Thymus (tissue), 11 donors: Measurements from ENCODE around the gene ATP10A. TPM values are rescaled to one million over a fixed set of nuclear protein-coding genes. Genes with fewer than 3 reads are reported as not detected.

Source experiments
- DNase-seq, 9 donors: peaks; one replicate each; pipeline ENCODE4 v3.0.0-alpha.2; 2013; ENCODE audit warnings: low spot score in 9 of 9, low read depth in 6 of 9, missing footprints in 1 of 9
- H3K27ac ChIP-seq, 2 donors: one replicate each; pipeline ENCODE4 v1.5.1; 2013; ENCODE audit warnings: control low read depth in 1 of 2, low read depth in 1 of 2, low read length in 1 of 2, mild to moderate bottlenecking in 1 of 2, moderate library complexity in 1 of 2
- H3K27me3 ChIP-seq, 2 donors: one replicate each; pipeline ENCODE4 v1.5.1; 2013; ENCODE audit warnings: low read length in 1 of 2; ENCODE audit not compliant: control insufficient read depth in 2 of 2, insufficient read depth in 1 of 2
- H3K36me3 ChIP-seq, 2 donors: one replicate each; pipeline ENCODE4 v1.5.1; 2013; ENCODE audit warnings: low read length in 1 of 2, mild to moderate bottlenecking in 1 of 2, moderate library complexity in 1 of 2; ENCODE audit not compliant: control insufficient read depth in 2 of 2, insufficient read depth in 2 of 2
- H3K4me1 ChIP-seq, 2 donors: one replicate each; pipeline ENCODE4 v1.5.1; 2013; ENCODE audit warnings: low read length in 2 of 2; ENCODE audit not compliant: control insufficient read depth in 2 of 2, insufficient read depth in 2 of 2
- H3K4me3 ChIP-seq, 2 donors: one replicate each; pipeline ENCODE4 v1.5.1; 2013; ENCODE audit warnings: low read length in 2 of 2, control low read depth in 1 of 2, mild to moderate bottlenecking in 1 of 2
- H3K9me3 ChIP-seq, 2 donors: one replicate each; pipeline ENCODE4 v1.5.1; 2013; ENCODE audit warnings: low read length in 1 of 2, mild to moderate bottlenecking in 1 of 2; ENCODE audit not compliant: control insufficient read depth in 2 of 2, insufficient read depth in 1 of 2
- WGBS: extraction: QIAGEN DNeasy Blood & Tissue Kit; methylation state at CpG from one replicate; pipeline ENCODE4 v1.1.7; 2013; 5-methylcytosine and 5-hydroxymethylcytosine counted together
- polyA plus RNA-seq: library from polyadenylated mRNA; stranded (reverse); fragments of 200-250 nt; gene quantifications from one replicate; pipeline ENCODE4 v1.2.3, GENCODE V29; 2013
- total RNA-seq: library from RNA; stranded (reverse); fragments of 120-200 nt; gene quantifications from one replicate; pipeline ENCODE4 v1.2.4, GENCODE V29; 2013
- donor health status: healthy.

The ATP10A gene
- total and polyA plus RNA-seq, 2 donors, result 2.4 to 2.6 TPM

DNA sequence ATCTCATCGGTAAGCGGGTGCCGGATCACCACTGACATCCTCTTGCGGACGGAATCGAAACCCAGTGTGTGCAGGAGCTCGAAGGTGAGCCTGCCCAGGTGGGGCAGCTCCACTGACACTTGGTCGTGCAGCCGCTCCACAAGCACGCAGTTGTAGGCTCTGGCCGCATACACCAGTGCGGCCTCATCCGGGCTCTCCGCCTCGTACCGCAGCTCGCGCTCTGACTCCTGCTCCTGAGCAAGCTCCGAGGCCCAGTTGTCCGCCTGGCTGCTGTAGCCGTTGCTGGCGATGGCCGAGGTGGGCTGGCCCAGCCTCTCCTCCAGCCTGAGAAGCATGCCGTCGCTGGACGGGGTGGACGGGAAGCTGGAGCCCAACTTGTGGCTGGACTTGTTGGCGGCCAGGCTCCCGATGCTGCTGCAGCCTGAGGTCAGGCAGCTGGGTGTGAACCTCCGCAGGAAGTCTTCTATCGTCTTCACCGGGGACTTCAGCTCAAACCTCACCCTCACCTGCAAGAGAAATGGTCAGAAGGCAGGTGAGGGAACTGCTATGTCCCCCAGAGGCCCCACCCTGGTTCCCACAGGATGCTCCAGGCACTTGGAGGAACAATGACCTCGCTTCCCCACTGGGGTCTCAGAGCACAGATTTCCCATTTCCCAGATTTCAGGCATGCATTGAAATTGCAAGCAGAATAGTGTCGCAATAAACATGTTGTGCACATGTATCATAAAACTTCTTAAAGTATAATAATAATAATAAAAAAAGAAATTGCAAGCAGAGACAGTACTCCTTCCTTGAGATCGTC, 149.2 kb downstream of the ATP10A start:
- no peaks in the 10 kb centered on the region for H3K9me3 ChIP-seq
- H3K4me1 ChIP-seq, result no peaks in the 10 kb centered on the region
- no peak overlapping the region for H3K4me3 ChIP-seq
- DNase-seq, result no peak
- no peaks in the 10 kb centered on the region for H3K36me3 ChIP-seq
- 97% methylated on average over 35 of the region's 35 CpGs for WGBS
- no peaks in the 10 kb centered on the region for H3K27me3 ChIP-seq
- no peak overlapping the region for H3K27ac ChIP-seq

DNA sequence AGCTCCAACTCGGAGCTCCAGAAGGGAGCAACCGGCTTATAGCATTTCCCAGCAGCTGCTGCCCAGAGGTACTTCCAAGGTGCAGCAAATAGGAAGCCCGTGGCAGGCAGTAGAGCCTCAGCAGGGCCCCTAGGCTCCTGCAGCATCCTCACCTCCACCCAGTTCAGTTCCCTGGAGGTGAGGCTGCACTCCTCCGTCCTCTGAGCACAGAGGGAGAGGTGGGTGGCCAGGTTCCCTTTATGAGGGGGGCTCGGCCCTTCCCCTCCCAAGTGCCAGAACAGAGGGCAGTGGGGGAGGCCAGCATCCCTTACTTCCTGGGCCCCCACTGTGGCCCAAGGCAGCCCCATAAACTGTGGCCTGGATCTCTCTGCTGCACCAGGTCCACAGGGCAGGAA, 150.2 kb downstream of the ATP10A start:
- WGBS, result 87% methylated on average over 5 of the region's 5 CpGs
- no peaks in the 10 kb centered on the region for H3K9me3 ChIP-seq
- DNase-seq, result no peak
- no peak overlapping the region for H3K27ac ChIP-seq
- H3K4me3 ChIP-seq, result no peak overlapping the region
- no peaks in the 10 kb centered on the region for H3K27me3 ChIP-seq
- H3K36me3 ChIP-seq, result no peaks in the 10 kb centered on the region
- H3K4me1 ChIP-seq, result no peaks in the 10 kb centered on the region

DNA sequence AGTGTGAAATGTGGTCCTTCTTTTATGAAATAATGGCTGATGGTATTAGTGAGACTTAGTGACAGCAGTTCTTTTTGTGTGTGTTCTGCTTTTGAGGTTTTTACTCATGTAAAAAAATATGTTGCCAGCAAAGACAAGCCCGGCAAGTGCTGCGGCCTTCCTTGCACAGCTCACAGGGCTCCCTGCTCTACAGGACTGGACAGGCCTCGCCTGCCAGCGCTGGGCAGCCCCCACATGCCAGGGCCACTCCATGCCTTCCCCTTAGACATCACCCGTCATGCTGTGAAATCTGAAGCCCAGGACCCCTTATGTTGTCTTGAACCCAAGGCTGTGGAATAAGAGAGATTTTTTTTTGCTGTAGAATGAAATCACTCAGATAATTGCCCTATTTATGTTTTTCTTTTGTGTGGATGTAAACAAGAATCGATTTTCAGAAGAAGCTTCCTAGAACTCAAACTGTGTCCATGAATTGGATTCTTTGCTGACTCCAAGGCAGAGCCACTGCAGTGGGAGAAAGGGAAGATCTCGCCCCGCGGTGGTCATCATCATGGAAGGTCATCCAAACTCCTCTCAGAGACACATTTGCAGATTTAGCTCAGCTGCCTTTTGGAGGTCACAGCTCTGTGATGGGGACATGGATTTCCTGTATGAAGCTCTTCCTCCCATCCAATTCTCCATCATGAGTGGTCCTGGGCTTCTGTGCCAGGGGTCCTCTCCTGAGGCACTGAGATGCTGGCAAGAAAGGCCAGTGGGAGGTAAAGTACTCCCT, 150.8 kb downstream of the ATP10A start:
- 92% methylated on average over 9 of the region's 9 CpGs for WGBS
- no peak for DNase-seq
- no peaks in the 10 kb centered on the region for H3K27me3 ChIP-seq
- H3K36me3 ChIP-seq, result no peaks in the 10 kb centered on the region
- no peak overlapping the region for H3K4me3 ChIP-seq
- no peak overlapping the region for H3K27ac ChIP-seq
- no peaks in the 10 kb centered on the region for H3K9me3 ChIP-seq
- no peaks in the 10 kb centered on the region for H3K4me1 ChIP-seq

DNA sequence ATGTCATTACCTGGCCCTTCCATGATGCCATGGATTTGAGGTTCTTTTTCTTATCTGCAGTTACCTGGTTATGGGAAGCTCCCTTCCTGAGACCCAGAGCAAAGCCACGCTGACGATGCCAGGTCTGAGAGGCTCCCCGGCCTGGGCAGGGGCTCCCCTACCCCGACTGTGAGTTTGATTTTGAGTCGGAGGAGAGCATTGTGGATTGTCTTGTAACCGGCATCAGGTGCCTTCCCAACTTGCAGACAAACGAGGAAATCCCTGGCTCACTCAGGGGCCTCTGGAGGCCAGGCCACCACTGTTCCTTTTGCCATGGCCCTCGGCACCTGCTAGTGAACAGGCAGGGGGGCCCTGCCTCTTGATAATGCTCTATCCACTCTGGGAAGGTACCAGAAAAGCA, 151.4 kb downstream of the ATP10A start:
- Histone ChIP-seq H3K36me3 (no peaks in the 10 kb centered on the region), H3K4me3 (no peak overlapping the region), H3K27ac (no peak overlapping the region), H3K4me1 (no peaks in the 10 kb centered on the region), H3K9me3 (no peaks in the 10 kb centered on the region), H3K27me3 (no peaks in the 10 kb centered on the region)
- no peak for DNase-seq
- 95% methylated on average over 8 of the region's 8 CpGs for WGBS

DNA sequence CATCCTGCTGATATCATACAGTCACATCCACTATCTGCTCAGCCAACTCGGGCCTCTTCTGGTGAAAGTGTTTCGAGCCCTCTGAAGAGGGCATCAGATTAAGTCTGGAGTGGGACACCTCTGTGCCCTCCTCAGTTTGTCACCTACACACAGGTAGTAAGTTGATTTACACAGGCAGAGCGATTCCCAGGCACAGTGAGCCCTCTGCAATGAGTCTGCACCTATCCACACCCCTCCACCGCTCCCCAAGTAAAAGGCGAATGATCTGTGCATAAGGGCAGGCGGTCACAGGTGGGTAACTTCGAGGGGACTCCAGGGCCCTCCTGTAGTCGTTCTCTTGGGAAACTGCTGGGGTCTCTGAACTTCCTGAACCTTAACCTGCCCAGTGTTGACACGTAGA, 152.0 kb downstream of the ATP10A start:
- Histone ChIP-seq H3K9me3 (no peaks in the 10 kb centered on the region), H3K27me3 (no peaks in the 10 kb centered on the region), H3K27ac (no peak overlapping the region), H3K4me3 (no peak overlapping the region), H3K36me3 (no peaks in the 10 kb centered on the region), H3K4me1 (no peaks in the 10 kb centered on the region)
- 83% methylated on average over 9 of the region's 9 CpGs for WGBS
- no peak for DNase-seq

DNA sequence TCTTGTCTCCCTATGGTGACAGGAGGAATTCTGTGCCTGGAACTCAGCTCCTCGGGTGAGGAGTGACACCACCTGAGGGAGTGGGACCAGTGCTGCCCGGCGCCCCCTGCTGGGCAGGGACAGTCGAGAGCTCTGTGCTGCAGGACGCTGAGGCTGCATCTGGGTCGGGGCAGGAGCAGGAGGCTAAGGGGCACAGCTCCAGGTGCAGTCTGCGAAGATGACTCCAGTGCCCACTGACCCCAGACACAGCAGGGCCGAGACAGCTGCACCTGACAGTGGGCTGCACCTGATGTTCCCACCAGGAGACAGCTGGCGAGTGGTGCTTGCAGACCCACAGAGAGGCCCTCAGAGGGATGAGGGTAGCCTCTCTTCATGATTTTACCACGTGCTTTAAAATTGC, 152.9 kb downstream of the ATP10A start:
- Histone ChIP-seq H3K36me3 (no peaks in the 10 kb centered on the region), H3K27ac (no peak overlapping the region), H3K4me1 (no peaks in the 10 kb centered on the region), H3K4me3 (no peak overlapping the region), H3K27me3 (no peaks in the 10 kb centered on the region), H3K9me3 (no peaks in the 10 kb centered on the region)
- DNase-seq, result peak in 5 of 9 donors; percentile 13 to 40 (median 18)
- 59% methylated on average over 10 of the region's 10 CpGs for WGBS

DNA sequence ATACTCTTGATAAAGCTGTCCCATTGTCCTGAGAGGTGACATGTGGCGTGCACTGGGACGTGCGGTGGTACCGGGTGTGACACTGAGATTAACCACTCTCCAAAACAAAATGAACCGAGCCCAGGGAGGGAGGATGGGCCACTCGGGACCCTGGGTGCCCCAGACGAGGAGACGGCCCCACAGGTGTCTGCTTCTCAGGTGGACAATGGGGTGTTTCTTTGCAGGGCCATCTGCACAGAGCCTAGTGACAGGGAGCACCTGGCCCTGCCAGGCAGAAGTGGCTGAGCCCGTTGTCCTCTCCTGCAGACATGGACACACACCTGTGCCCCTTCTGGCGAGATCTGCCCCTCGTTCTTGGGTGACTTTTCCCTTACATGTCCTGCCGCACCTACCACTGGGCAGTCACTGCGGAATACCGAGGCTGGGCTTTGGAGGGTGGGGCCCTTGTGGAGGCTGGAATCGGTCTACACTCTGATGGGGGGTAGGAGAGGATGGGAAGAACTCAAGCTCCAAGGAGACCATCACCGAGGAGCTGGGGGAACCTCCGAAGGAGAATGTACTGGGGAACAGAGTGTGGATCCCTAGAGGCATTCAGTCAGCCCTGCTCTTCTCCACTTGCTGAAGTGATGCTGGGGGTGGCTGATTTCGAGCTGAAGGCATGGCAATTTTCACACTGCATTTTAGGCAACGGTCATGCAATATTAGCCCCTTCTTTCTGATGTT, 153.5 kb downstream of the ATP10A start:
- H3K9me3 ChIP-seq, result no peaks in the 10 kb centered on the region
- no peak overlapping the region for H3K27ac ChIP-seq
- no peak overlapping the region for H3K4me3 ChIP-seq
- WGBS, result 97% methylated on average over 19 of the region's 19 CpGs
- H3K27me3 ChIP-seq, result no peaks in the 10 kb centered on the region
- H3K36me3 ChIP-seq, result no peaks in the 10 kb centered on the region
- H3K4me1 ChIP-seq, result no peaks in the 10 kb centered on the region
- no peak for DNase-seq

DNA sequence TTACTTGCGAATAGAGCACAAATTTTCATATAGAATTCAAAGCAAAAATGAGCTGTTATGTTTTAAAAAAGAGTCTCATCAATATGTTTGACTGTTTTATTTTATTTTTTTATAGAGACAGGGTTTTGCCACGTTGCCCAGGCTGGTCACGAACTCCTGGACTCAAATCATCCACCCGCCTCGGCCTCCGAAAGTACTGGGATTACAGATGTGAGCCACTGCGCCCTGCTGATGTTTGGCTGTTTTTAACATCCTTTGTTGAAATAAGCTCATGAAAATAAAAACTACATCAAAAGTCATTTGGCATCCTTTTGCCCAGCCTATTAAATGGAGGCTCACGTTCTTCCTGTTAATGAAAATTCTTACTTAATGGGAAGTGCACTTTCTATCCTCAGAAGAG, 154.7 kb downstream of the ATP10A start:
- Histone ChIP-seq H3K27me3 (no peaks in the 10 kb centered on the region), H3K4me3 (no peak overlapping the region), H3K36me3 (no peaks in the 10 kb centered on the region), H3K9me3 (no peaks in the 10 kb centered on the region), H3K27ac (no peak overlapping the region), H3K4me1 (no peaks in the 10 kb centered on the region)
- DNase-seq, result no peak
- WGBS, result 97% methylated on average over 8 of the region's 8 CpGs
